Measurements from ENCODE around the gene FAM24B. TPM values are rescaled to one million over a fixed set of nuclear protein-coding genes. Genes with fewer than 3 reads are reported as not detected.
"Not testable (repeated sequence)": the region's sequence is repeated elsewhere in the genome, so short reads cannot be mapped to it uniquely, and the experiment has no call there.

FAM24B gene
- total RNA-seq, 1 donor from 2014 or later = 0.60 TPM

GRCh38 chr10:122861711-122862161 lies 17.6 kb downstream of the FAM24B start:
- ATAC-seq (no peak), DNase-seq (ENCODE audit: low spot score) (no peak)

- ATAC-seq = no peak
These were observed 19.9 kb downstream of the FAM24B start for GRCh38 chr10:122859527-122859926.

GRCh38 chr10:122858042-122858441 lies 21.3 kb downstream of the FAM24B start:
- DNase-seq (ENCODE audit: low spot score); ATAC-seq: not testable (repeated sequence)

More at GRCh38 chr10:122859527-122859926, 19.9 kb downstream of the FAM24B start:
- DNase-seq (ENCODE audit: low spot score) = no peak

GRCh38 chr10:122856902-122857301 lies 22.5 kb downstream of the FAM24B start:
- ATAC-seq (no peak), DNase-seq (ENCODE audit: low spot score) (no peak)

GRCh38 chr10:122855745-122856144 lies 23.6 kb downstream of the FAM24B start:
- ATAC-seq = no peak
- no peak for DNase-seq (ENCODE audit: low spot score)

GRCh38 chr10:122854648-122855047 lies 24.7 kb downstream of the FAM24B start:
- no peak for DNase-seq (ENCODE audit: low spot score)
- ATAC-seq = no peak

- ATAC-seq (no peak), DNase-seq (ENCODE audit: low spot score) (no peak)
These were observed 25.6 kb downstream of the FAM24B start for GRCh38 chr10:122853665-122854313.

GRCh38 chr10:122852261-122852660 lies 27.1 kb downstream of the FAM24B start:
- DNase-seq (ENCODE audit: low spot score) = no peak
- ATAC-seq = no peak

- ATAC-seq (no peak), DNase-seq (ENCODE audit: low spot score) (no peak)
These were observed 28.4 kb downstream of the FAM24B start for GRCh38 chr10:122850705-122851640.

- no peak for DNase-seq (ENCODE audit: low spot score)
These were observed 29.3 kb downstream of the FAM24B start for GRCh38 chr10:122849900-122850605.

GRCh38 chr10:122849090-122849489 lies 30.3 kb downstream of the FAM24B start:
- no peak for DNase-seq (ENCODE audit: low spot score)
- ATAC-seq = no peak

More at GRCh38 chr10:122849900-122850605, 29.3 kb downstream of the FAM24B start:
- ATAC-seq = no peak

- ATAC-seq = no peak
These were observed 31.4 kb downstream of the FAM24B start for GRCh38 chr10:122847782-122848604.

GRCh38 chr10:122845783-122846332 lies 33.5 kb downstream of the FAM24B start, which contains the start of gene CUZD1:
TSS of gene CUZD1 (minus strand) at chr10:122845857. CDS start at chr10:122845843, 14 bp downstream.
- DNase-seq (ENCODE audit: low spot score) = no peak
- no peak for ATAC-seq

More at GRCh38 chr10:122847782-122848604, 31.4 kb downstream of the FAM24B start:
- DNase-seq (ENCODE audit: low spot score) = no peak

GRCh38 chr10:122844146-122844545 lies 35.2 kb downstream of the FAM24B start:
- no peak for DNase-seq (ENCODE audit: low spot score)
- no peak for ATAC-seq

GRCh38 chr10:122841569-122841968 lies 37.8 kb downstream of the FAM24B start:
- ATAC-seq = no peak
- no peak for DNase-seq (ENCODE audit: low spot score)

- ATAC-seq = no peak
- no peak for DNase-seq (ENCODE audit: low spot score)
These were observed 39.9 kb downstream of the FAM24B start for GRCh38 chr10:122839505-122839904.

GRCh38 chr10:122838880-122839279 lies 40.5 kb downstream of the FAM24B start:
- ATAC-seq (no peak), DNase-seq (ENCODE audit: low spot score) (no peak)

- ATAC-seq (no peak), DNase-seq (ENCODE audit: low spot score) (no peak)
These were observed 43.5 kb downstream of the FAM24B start for GRCh38 chr10:122835908-122836307.

- DNase-seq (ENCODE audit: low spot score) = no peak
- no peak for ATAC-seq
These were observed 48.4 kb downstream of the FAM24B start for GRCh38 chr10:122830965-122831353.

All from left lobe of liver (tissue), 2 donors.